GM18505 (cell line): Measurements from ENCODE around the gene BOLA3.

Experiments used
- ATAC-seq: cut with Tn5 transposase; IDR thresholded peaks from one replicate; pipeline ENCODE4 v1.9.1; 2021; ENCODE audit not compliant: unreplicated experiment
- POLR2A ChIP-seq: IDR thresholded peaks from 4 replicates; pipeline ENCODE4 v1.6.1; 2011; ENCODE audit warnings: borderline replicate concordance; ENCODE audit not compliant: insufficient read depth, insufficient read length; ENCODE audit errors: extremely low read depth

BOLA3 gene

DNA sequence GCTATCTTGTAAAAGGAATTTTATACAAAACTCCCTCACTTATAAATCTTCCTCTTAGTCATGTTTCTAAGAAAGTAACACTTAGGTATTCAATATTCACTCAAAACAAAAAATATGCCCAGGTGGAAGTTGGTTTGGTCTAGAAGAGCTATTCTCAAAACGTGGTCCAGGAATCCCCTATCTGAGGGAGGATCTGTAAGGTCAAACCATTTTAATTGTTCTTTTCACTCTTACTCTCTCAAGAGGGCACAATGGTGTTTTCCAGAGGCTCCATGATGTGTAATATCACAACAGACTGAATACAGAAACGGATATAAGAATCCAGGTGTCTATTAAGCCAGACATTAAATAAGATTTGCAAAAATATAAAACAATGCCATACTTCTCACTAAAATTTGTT is 21.0 kb upstream of the BOLA3 start:
- TF ChIP-seq POLR2A, result no peak
- no peak for ATAC-seq

DNA sequence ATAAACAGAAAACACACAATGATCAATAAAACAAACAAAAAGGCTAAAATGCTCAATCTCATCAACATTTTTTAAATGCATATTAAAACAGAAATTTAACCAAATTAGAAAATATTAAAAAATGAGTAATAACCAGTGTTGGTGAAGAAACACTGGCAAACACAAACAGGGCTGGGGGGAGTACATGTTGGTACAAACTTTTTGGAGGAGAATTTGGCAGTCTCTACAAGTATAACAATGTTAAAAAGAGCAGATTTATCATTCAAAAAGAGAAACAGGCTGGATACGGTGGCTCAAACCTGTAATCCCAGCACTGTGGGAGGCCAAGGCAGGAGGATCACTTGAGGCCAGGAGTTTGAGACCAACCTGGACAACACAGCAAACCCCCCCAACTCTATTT is 17.0 kb upstream of the BOLA3 start:
- TF ChIP-seq POLR2A, result no peak
- no peak for ATAC-seq

DNA sequence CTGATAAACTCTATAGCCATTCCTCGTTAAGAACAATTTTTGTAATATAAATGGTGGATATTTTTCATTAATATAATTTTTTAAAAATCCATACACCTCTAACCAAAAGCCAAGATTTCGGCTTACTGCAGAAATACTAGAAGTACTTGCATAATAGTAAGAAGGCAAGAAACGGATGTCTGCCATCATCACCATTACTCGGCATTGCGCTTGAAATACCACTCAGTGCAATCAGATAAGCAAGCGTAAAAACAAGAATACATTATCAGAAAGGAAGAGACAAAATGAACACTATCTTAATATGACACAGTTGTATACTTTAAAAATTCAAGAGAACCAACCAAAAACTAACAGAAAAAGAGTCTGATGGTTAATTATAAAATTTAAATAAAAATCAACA is 15.2 kb upstream of the BOLA3 start:
- no peak for TF ChIP-seq POLR2A
- no peak for ATAC-seq

DNA sequence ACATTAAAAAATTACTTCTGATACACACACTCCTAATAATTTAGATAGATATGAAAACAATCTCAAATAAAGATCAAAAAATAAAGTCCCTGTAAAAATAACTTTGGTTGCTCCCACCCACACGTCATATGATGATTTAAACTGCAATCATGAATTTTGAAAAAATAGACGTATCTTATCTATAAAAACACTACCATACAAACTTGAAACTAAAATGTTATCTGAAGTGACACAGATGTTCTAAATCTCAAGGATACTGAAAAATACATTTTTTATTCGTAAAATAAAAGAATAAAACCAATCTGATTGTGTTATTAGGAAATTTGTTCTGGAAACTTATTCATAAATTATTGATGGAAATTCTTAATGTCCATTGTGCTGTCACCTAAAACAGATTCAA is 8.1 kb upstream of the BOLA3 start:
- no peak for ATAC-seq
- TF ChIP-seq POLR2A, result no peak

GRCh38 chr2:74152954-74153353 is 5.2 kb upstream of the BOLA3 start:
- no peak for ATAC-seq
- TF ChIP-seq POLR2A, result peak; percentile 24

- TF ChIP-seq POLR2A, result peak; percentile 0
- no peak for ATAC-seq
Measured at GRCh38 chr2:74149570-74150319, 2.0 kb upstream of the BOLA3 start.

DNA sequence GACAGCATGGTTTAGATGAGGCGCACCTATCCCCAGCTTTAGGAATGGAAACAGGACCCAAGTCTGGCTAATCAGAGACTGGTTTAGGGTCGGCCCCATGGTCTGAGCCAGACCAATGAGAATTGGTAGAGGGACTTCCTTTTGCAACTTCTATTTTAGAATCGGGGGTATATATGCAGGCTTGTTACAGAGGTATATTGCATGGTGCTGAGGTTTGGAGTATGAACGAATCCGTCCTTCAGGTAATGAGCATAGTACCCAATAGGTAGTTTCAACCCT is 1.5 kb upstream of the BOLA3 start:
- no peak for TF ChIP-seq POLR2A
- ATAC-seq, result no peak

DNA sequence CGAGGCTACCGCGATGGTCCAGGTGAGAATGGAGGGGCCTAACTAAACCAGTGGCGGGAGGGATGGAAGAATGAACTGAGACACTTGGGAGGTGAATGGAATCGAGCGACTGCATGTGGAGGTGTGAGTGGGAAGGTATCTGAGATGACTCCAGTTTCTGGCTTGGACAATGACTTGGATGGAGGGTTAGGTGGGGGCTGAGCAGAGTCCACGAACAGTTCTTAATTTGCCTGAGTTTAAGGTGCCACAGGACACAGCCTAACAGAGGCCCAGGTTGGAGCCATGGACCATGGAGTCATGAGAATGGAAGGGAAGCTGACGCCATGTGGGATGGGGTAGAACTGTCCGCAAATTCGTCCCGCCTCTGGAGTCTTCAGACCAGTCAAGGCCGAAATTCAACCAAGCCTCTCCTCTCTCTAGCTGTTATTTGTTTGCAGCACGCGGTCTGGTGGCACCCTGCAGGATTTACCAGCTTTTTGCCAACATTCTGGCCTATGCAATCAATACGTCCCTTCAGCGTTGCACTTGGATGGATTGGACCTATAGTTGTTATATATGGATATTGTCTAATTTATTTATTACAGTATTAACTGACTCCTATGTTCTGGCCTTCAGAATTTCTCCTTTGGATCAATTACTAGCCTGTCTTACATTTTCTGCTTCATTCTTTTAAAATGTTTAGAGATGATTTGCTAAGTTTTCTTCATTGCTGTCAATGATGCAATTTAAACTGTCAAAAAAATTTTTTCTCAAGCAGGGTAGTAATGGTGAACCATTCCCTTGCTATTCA is 940 bp upstream of the BOLA3 start:
- TF ChIP-seq POLR2A, result peak; percentile 30
- no peak for ATAC-seq

- no peak for ATAC-seq
- no peak for TF ChIP-seq POLR2A
Measured at GRCh38 chr2:74146929-74147726, 584 bp downstream of the BOLA3 start.

- no peak for TF ChIP-seq POLR2A
- ATAC-seq, result no peak
Measured at GRCh38 chr2:74142340-74142739, 5.4 kb downstream of the BOLA3 start.

GRCh38 chr2:74138600-74139323 is 8.9 kb downstream of the BOLA3 start:
- no peak for ATAC-seq
- TF ChIP-seq POLR2A, result no peak

DNA sequence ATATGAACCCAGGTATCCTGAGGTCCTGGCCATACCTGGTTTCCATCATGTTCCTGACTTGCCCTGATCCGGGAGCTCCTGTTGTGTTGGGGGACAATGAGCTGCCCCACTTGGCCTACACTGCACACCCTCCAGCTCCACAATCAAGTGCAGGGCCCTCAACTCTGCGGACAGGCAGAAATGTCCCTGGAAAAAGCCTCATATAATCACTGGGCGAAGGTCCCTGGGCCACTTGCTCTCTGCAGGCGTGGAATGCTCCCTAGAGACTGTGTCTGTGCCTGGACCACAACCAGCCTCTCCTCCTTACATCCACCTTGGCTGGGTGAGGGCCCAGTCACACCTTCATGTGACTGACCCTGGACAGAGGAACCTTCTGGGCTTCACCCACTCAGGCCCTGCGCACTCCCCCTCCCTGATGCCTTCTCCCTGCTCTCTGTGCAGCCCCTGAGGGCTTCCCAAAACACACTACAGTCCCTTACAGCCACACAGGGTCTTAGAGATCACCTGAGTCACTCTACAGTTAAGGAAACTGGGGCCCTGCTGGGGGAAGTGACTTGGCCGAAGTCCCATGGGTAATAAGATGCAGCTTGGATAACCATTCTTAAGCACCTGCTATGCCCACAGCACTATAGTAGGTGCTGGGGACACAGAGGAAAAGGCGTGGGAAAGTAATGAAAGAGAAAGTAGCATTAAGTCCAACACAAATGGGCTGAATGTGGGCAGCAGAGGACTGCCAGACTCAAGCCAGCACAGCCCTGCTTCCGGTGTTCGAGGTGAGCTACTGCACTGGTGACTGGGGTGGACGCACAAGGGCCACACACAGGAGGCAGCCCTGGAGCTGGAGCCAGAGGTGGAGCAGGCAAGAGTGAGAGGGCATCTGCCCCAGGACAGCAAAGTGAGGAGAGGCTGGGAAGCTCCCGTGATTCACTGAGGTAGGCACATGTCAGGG is 9.8 kb downstream of the BOLA3 start:
- TF ChIP-seq POLR2A, result no peak
- no peak for ATAC-seq

- no peak for TF ChIP-seq POLR2A
- ATAC-seq, result no peak
Measured at GRCh38 chr2:74131901-74132300, 15.8 kb downstream of the BOLA3 start.
